ENCODE data around the gene RET.
"Not testable (repeated sequence)": the region's sequence is repeated elsewhere in the genome, so short reads cannot be mapped to it uniquely, and the experiment has no call there.

Gene RET

GRCh38 chr10:43090188-43090587, 13.3 kb downstream of the RET start:
- no peak overlapping the region for H3K9ac ChIP-seq (ENCODE audit: low read depth in 1 of 2, low read length in 2 of 2)
- H3K36me3 ChIP-seq (ENCODE audit: control insufficient read depth in 1 of 2, insufficient read depth in 2 of 2, low read length in 2 of 2) = no peaks in the 10 kb centered on the region
- no peaks in the 10 kb centered on the region for H3K9me3 ChIP-seq (ENCODE audit: control insufficient read depth in 1 of 2, low read length in 2 of 2)
- H3K4me1 ChIP-seq (ENCODE audit: control insufficient read depth in 1 of 2, insufficient read depth in 2 of 2, low read length in 2 of 2) = no peaks in the 10 kb centered on the region
- H3K4me3 ChIP-seq (ENCODE audit: low read depth in 1 of 2, low read length in 2 of 2) = no peak overlapping the region
- no peaks in the 10 kb centered on the region for H3K27me3 ChIP-seq (ENCODE audit: control insufficient read depth in 1 of 2, insufficient read depth in 2 of 2, low read length in 2 of 2)
- H3K27ac ChIP-seq (ENCODE audit: low read depth, low read length) = no peak overlapping the region

GRCh38 chr10:43090664-43091063, 13.8 kb downstream of the RET start:
- no peaks in the 10 kb centered on the region for H3K36me3 ChIP-seq (ENCODE audit: control insufficient read depth in 1 of 2, insufficient read depth in 2 of 2, low read length in 2 of 2)
- H3K9ac ChIP-seq (ENCODE audit: low read depth in 1 of 2, low read length in 2 of 2) = no peak overlapping the region
- no peak overlapping the region for H3K4me3 ChIP-seq (ENCODE audit: low read depth in 1 of 2, low read length in 2 of 2)
- H3K9me3 ChIP-seq (ENCODE audit: control insufficient read depth in 1 of 2, low read length in 2 of 2) = no peaks in the 10 kb centered on the region
- H3K27me3 ChIP-seq (ENCODE audit: control insufficient read depth in 1 of 2, insufficient read depth in 2 of 2, low read length in 2 of 2) = no peaks in the 10 kb centered on the region
- H3K27ac ChIP-seq (ENCODE audit: low read depth, low read length) = no peak overlapping the region
- no peaks in the 10 kb centered on the region for H3K4me1 ChIP-seq (ENCODE audit: control insufficient read depth in 1 of 2, insufficient read depth in 2 of 2, low read length in 2 of 2)

GRCh38 chr10:43091846-43092245, 15.0 kb downstream of the RET start:
- Histone ChIP-seq H3K9ac (ENCODE audit: low read depth in 1 of 2, low read length in 2 of 2) (no peak overlapping the region), H3K4me3 (ENCODE audit: low read depth in 1 of 2, low read length in 2 of 2) (no peak overlapping the region), H3K27me3 (ENCODE audit: control insufficient read depth in 1 of 2, insufficient read depth in 2 of 2, low read length in 2 of 2) (no peaks in the 10 kb centered on the region), H3K4me1 (ENCODE audit: control insufficient read depth in 1 of 2, insufficient read depth in 2 of 2, low read length in 2 of 2) (no peaks in the 10 kb centered on the region), H3K9me3 (ENCODE audit: control insufficient read depth in 1 of 2, low read length in 2 of 2) (no peaks in the 10 kb centered on the region), H3K27ac (ENCODE audit: low read depth, low read length) (no peak overlapping the region), H3K36me3 (ENCODE audit: control insufficient read depth in 1 of 2, insufficient read depth in 2 of 2, low read length in 2 of 2) (no peaks in the 10 kb centered on the region)

DNA sequence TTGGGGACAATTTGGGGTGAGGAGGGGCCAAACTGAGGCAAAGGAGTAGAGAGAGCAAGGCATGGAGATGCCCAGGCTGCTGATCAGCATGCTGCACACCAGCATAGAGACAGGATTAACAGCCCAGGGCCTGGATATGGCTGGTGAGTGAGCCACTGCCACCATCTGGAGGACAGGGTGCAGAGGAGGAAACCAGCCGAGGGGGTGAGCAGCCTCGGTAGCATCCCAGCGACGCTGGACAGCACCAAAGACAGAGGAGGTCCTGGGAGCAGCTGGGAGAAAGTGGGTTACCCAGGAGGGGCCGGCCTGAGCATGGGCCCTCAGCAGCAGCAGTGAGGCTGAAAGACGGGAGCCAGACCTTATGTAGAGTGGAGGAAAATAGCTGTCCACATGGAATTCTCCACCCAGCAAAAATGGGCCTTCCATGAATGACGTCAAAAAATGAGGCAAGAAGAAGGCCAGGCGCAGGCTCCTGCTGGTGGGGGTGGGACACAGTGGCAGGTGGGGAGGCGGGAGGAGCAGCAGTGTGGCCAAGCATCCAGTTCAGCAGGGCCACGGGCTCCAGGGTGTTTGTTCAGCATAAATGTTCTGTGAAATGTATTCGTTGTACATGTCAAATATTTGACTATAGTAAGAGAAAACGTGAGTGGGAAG, 16.7 kb downstream of the RET start:
- Histone ChIP-seq H3K9ac (ENCODE audit: low read depth in 1 of 2, low read length in 2 of 2) (no peak overlapping the region), H3K9me3 (ENCODE audit: control insufficient read depth in 1 of 2, low read length in 2 of 2) (no peaks in the 10 kb centered on the region), H3K4me1 (ENCODE audit: control insufficient read depth in 1 of 2, insufficient read depth in 2 of 2, low read length in 2 of 2) (no peaks in the 10 kb centered on the region), H3K36me3 (ENCODE audit: control insufficient read depth in 1 of 2, insufficient read depth in 2 of 2, low read length in 2 of 2) (no peaks in the 10 kb centered on the region), H3K27me3 (ENCODE audit: control insufficient read depth in 1 of 2, insufficient read depth in 2 of 2, low read length in 2 of 2) (no peaks in the 10 kb centered on the region), H3K4me3 (ENCODE audit: low read depth in 1 of 2, low read length in 2 of 2) (no peak overlapping the region), H3K27ac (ENCODE audit: low read depth, low read length) (no peak overlapping the region)

DNA sequence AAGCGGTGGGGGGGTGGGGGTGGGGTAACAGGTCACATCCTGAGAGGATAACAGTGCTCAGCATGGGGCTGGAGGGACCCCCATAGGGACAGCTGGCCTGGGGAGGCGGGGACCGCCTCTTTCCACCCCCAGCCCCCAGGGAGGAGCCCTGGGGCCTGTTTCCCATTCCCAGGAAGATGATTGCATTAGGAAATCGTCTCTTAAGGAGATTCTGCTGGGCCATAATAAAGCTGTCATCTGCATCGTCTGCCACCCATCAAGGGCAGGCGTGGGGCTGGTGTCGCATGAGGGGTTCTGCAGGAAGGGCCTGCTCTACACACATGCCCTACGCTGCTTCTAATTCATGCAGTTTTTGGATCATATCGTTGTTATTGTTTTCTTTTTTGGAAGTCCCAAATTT, 17.2 kb downstream of the RET start:
- no peak overlapping the region for H3K4me3 ChIP-seq (ENCODE audit: low read depth in 1 of 2, low read length in 2 of 2)
- H3K27me3 ChIP-seq (ENCODE audit: control insufficient read depth in 1 of 2, insufficient read depth in 2 of 2, low read length in 2 of 2) = no peaks in the 10 kb centered on the region
- H3K4me1 ChIP-seq (ENCODE audit: control insufficient read depth in 1 of 2, insufficient read depth in 2 of 2, low read length in 2 of 2) = no peaks in the 10 kb centered on the region
- H3K27ac ChIP-seq (ENCODE audit: low read depth, low read length) = no peak overlapping the region
- H3K9me3 ChIP-seq (ENCODE audit: control insufficient read depth in 1 of 2, low read length in 2 of 2) = no peaks in the 10 kb centered on the region
- no peaks in the 10 kb centered on the region for H3K36me3 ChIP-seq (ENCODE audit: control insufficient read depth in 1 of 2, insufficient read depth in 2 of 2, low read length in 2 of 2)
- H3K9ac ChIP-seq (ENCODE audit: low read depth in 1 of 2, low read length in 2 of 2) = no peak overlapping the region

DNA sequence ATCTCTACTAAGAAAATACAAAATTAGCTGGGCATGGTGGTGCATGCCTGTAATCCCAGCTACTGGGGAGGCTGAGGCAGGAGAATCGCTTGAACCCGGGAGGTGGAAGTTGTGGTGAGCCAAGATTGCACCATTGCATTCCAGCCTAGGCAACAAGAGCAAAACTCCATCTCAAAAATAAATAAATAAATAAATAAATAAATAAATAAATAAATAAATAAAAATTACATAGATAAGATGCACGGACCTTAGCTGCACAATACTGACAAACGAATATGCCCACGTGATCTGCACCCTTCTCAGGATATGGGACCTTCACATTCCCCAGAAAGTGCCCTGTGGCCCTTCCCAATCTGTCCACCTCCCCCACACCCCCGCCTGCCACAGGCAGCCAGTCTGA, 22.5 kb downstream of the RET start:
- not testable (repeated sequence) for H3K9ac ChIP-seq (ENCODE audit: low read depth in 1 of 2, low read length in 2 of 2); H3K36me3 ChIP-seq (ENCODE audit: control insufficient read depth in 1 of 2, insufficient read depth in 2 of 2, low read length in 2 of 2); H3K27me3 ChIP-seq (ENCODE audit: control insufficient read depth in 1 of 2, insufficient read depth in 2 of 2, low read length in 2 of 2); H3K9me3 ChIP-seq (ENCODE audit: control insufficient read depth in 1 of 2, low read length in 2 of 2); H3K27ac ChIP-seq (ENCODE audit: low read depth, low read length); H3K4me3 ChIP-seq (ENCODE audit: low read depth in 1 of 2, low read length in 2 of 2); H3K4me1 ChIP-seq (ENCODE audit: control insufficient read depth in 1 of 2, insufficient read depth in 2 of 2, low read length in 2 of 2)

DNA sequence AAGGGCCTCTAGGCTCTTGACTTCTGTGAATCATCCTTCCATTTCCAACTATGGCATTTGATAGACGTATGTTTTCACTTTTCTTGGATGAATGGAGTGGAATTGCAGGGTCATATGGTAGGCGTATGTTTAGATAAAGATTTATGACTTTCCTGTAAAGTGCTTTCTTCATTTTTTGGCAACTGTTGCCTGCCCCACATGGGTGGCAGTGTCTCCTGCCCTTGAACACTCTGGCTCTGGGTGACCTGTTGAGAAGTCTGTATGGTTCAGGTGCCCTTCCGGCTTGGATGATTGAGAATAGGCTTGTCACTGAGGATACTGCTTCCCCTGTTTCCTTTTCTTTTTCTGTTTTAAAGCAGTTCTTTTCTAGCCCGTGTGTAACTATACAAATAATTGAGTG, 23.1 kb downstream of the RET start:
- Histone ChIP-seq H3K9ac (ENCODE audit: low read depth in 1 of 2, low read length in 2 of 2) (no peak overlapping the region), H3K4me3 (ENCODE audit: low read depth in 1 of 2, low read length in 2 of 2) (no peak overlapping the region), H3K4me1 (ENCODE audit: control insufficient read depth in 1 of 2, insufficient read depth in 2 of 2, low read length in 2 of 2) (peaks cover 0 to 6% of the 10 kb centered on the region in 2 donors), H3K27ac (ENCODE audit: low read depth, low read length) (no peak overlapping the region), H3K36me3 (ENCODE audit: control insufficient read depth in 1 of 2, insufficient read depth in 2 of 2, low read length in 2 of 2) (no peaks in the 10 kb centered on the region), H3K9me3 (ENCODE audit: control insufficient read depth in 1 of 2, low read length in 2 of 2) (no peaks in the 10 kb centered on the region), H3K27me3 (ENCODE audit: control insufficient read depth in 1 of 2, insufficient read depth in 2 of 2, low read length in 2 of 2) (peaks cover 0 to 6% of the 10 kb centered on the region in 2 donors)

DNA sequence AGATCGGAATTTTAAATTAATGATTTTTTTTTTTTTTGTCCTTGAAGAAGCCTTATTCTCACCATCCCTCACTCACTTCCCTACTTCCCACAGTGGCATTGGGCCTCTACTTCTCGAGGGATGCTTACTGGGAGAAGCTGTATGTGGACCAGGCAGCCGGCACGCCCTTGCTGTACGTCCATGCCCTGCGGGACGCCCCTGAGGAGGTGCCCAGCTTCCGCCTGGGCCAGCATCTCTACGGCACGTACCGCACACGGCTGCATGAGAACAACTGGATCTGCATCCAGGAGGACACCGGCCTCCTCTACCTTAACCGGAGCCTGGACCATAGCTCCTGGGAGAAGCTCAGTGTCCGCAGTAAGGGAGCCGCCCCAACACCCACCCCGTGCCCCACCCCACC, 23.5 kb downstream of the RET start:
- Histone ChIP-seq H3K27me3 (ENCODE audit: control insufficient read depth in 1 of 2, insufficient read depth in 2 of 2, low read length in 2 of 2) (peaks cover 0 to 8% of the 10 kb centered on the region in 2 donors), H3K4me3 (ENCODE audit: low read depth in 1 of 2, low read length in 2 of 2) (no peak overlapping the region), H3K9ac (ENCODE audit: low read depth in 1 of 2, low read length in 2 of 2) (no peak overlapping the region), H3K36me3 (ENCODE audit: control insufficient read depth in 1 of 2, insufficient read depth in 2 of 2, low read length in 2 of 2) (no peaks in the 10 kb centered on the region), H3K9me3 (ENCODE audit: control insufficient read depth in 1 of 2, low read length in 2 of 2) (no peaks in the 10 kb centered on the region), H3K27ac (ENCODE audit: low read depth, low read length) (no peak overlapping the region), H3K4me1 (ENCODE audit: control insufficient read depth in 1 of 2, insufficient read depth in 2 of 2, low read length in 2 of 2) (peaks cover 0 to 11% of the 10 kb centered on the region in 2 donors)

DNA sequence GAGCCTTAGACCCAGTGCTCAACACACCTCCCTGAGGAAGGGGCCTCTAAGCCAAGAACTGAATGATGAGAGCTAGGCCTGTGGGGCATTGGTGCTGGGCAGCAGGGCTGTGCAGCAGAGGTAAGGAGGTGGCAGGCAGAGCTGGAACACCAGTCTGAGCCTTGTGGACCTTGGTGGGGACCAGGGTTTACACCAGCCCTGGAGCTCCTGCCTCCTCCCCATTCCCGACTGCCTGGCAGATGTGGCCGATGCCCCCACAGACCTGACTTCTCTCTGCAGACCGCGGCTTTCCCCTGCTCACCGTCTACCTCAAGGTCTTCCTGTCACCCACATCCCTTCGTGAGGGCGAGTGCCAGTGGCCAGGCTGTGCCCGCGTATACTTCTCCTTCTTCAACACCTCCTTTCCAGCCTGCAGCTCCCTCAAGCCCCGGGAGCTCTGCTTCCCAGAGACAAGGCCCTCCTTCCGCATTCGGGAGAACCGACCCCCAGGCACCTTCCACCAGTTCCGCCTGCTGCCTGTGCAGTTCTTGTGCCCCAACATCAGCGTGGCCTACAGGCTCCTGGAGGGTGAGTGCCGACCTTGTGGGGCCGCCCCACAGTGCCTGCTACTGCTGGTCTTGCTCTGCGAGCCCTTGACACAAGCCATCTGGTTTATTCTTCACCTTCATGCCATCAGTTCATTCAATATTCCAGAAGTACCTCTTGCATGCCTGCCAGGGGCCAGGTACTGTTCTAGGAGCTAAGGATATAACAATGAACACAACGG, 25.4 kb downstream of the RET start:
- no peak overlapping the region for H3K4me3 ChIP-seq (ENCODE audit: low read depth in 1 of 2, low read length in 2 of 2)
- no peak overlapping the region for H3K9ac ChIP-seq (ENCODE audit: low read depth in 1 of 2, low read length in 2 of 2)
- H3K4me1 ChIP-seq (ENCODE audit: control insufficient read depth in 1 of 2, insufficient read depth in 2 of 2, low read length in 2 of 2) = peaks cover 5 to 16% of the 10 kb centered on the region in 2 donors
- peaks cover 0 to 8% of the 10 kb centered on the region in 2 donors for H3K27me3 ChIP-seq (ENCODE audit: control insufficient read depth in 1 of 2, insufficient read depth in 2 of 2, low read length in 2 of 2)
- H3K9me3 ChIP-seq (ENCODE audit: control insufficient read depth in 1 of 2, low read length in 2 of 2) = no peaks in the 10 kb centered on the region
- no peaks in the 10 kb centered on the region for H3K36me3 ChIP-seq (ENCODE audit: control insufficient read depth in 1 of 2, insufficient read depth in 2 of 2, low read length in 2 of 2)
- H3K27ac ChIP-seq (ENCODE audit: low read depth, low read length) = no peak overlapping the region

DNA sequence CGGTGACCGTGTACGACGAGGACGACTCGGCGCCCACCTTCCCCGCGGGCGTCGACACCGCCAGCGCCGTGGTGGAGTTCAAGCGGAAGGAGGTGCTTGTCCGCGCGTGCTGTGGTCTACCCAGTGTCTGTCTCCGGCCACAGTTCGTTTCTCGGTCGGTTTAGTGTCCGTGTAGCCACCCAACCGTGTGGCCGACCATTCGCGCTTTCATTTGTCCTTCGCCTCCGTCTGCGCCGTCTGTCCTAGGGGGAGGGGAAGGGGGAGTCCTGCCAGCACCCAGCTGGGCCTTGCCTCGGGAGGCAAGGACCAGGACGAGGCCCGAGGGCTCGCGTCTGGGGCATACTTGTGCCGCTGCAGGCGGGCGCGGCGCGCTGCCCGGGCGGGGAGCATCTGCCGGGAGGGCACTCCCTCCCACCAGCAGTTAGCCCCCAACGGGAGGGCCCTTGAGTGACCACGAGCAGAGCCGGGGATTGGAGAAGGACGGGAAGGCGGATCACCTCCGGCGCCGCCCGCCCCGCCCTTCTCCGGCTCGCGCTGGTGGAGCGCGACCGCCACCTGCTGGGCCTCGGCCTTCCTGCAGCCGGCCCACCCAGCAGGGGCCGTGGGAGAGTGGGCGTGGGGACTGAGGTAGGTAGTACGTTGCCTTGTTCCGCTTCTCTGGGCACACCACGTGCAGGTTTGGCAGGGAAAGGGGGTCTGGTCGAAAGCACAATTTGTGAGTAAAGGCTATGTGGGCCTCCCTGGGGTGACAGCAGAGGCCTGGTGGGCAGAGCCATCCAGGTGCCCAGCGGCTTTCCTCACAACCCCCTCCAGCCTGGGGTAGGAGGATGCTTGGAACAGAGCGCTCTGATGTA, 28.5 kb downstream of the RET start:
- H3K27ac ChIP-seq (ENCODE audit: low read depth, low read length) = no peak overlapping the region
- peak overlapping the region; percentile 47 to 50 for H3K9ac ChIP-seq (ENCODE audit: low read depth in 1 of 2, low read length in 2 of 2)
- H3K36me3 ChIP-seq (ENCODE audit: control insufficient read depth in 1 of 2, insufficient read depth in 2 of 2, low read length in 2 of 2) = no peaks in the 10 kb centered on the region

More for the DNA sequence above, 28.5 kb downstream of the RET start:
- H3K4me1 ChIP-seq (ENCODE audit: control insufficient read depth in 1 of 2, insufficient read depth in 2 of 2, low read length in 2 of 2) = peaks cover 5 to 16% of the 10 kb centered on the region in 2 donors
- no peaks in the 10 kb centered on the region for H3K9me3 ChIP-seq (ENCODE audit: control insufficient read depth in 1 of 2, low read length in 2 of 2)
- H3K27me3 ChIP-seq (ENCODE audit: control insufficient read depth in 1 of 2, insufficient read depth in 2 of 2, low read length in 2 of 2) = peaks cover 0 to 8% of the 10 kb centered on the region in 2 donors
- peak overlapping the region; percentile 77 to 80 for H3K4me3 ChIP-seq (ENCODE audit: low read depth in 1 of 2, low read length in 2 of 2)
